ENCODE data around the gene DHX16.

DNA sequence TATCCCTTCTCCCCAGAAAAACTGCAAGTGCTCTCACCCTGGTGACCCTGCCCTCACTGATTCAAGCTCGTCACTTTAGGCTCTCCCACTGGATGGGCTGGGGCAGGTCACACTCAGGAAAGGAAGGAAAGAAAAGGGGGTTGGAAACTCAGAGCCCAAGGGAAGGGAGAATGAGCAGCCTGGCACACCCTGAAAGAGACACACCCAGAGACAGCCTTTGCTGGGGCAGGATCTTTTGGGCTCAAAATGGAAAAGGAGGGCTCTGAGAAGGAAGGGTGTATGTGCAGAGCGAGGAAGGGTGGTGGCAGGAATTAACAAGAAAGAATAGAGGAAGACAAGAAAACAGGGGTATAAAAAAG lies 11.2 kb upstream of the DHX16 start:
- TF ChIP-seq CTCF (IDR thresholded peaks at IDR 0.05) (no peak), POLR2A (IDR thresholded peaks at IDR 0.05) (no peak)

Measured in upper lobe of left lung (tissue), 4 donors.